LHCN-M2 (cell line): ENCODE measurements around the gene RAB3GAP2. TPM values are rescaled to one million over a fixed set of nuclear protein-coding genes. Genes with fewer than 3 reads are reported as not detected.
"Not testable (repeated sequence)": the region's sequence is repeated elsewhere in the genome, so short reads cannot be mapped to it uniquely, and the experiment has no call there.

Experiments used
- DNase-seq: peaks from one replicate; pipeline ENCODE4 v3.0.0-alpha.2; 2012; ENCODE audit warnings: low read depth
- total RNA-seq: library from RNA; depleted of rRNA; stranded (reverse); fragments of >200 nt; gene quantifications from 2 replicates; pipeline ENCODE4 v1.2.3, GENCODE V29; 2014

The RAB3GAP2 gene
- total RNA-seq, 1 experiment from 2014 or later: 21.6 TPM

- DNase-seq: not testable (repeated sequence)
These were observed 67.5 kb downstream of the RAB3GAP2 start for GRCh38 chr1:220204758-220205157.

DNA sequence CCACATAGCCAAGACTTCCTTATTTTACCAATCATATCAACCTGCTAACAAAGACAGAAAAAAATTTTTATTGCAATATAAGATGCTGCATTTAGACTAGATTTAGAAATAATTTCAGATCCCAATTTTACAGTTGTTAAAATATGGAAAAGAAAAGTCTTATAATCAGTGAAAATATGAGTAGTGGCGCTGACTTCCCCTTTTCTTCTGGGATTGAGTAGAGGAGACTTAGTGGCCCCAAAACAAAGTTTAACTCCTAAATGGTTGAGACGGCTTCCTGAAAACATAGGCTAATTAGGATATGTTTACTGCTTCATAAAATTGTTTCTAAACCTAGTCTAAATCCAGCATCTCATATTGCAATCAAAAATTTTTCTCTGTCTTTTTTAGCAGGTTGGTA lies 68.4 kb downstream of the RAB3GAP2 start:
- DNase-seq: no peak

GRCh38 chr1:220198186-220199005 lies 73.9 kb downstream of the RAB3GAP2 start:
- no peak for DNase-seq

DNA sequence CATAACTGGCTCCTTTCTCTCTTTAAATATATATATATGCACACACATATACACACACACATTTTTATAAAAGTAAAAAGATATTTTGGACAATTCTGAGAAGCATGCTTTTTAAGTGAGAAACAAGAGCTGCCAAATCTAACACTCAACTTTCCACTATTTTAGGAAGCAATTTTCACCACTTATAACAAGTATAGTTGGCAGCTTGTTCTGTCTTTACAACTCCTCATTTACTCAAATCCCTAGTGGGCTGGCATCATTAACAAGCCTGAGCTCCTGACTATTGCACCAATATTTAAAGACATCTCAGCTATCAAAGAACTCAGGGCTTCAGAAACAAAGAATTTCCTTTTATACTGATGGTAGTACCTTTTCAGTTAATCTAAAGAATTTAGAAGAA lies 76.6 kb downstream of the RAB3GAP2 start:
- no peak for DNase-seq

- peak; percentile 26 for DNase-seq
These were observed 82.4 kb downstream of the RAB3GAP2 start for GRCh38 chr1:220189750-220190347.

GRCh38 chr1:220188538-220188937 lies 83.7 kb downstream of the RAB3GAP2 start:
- DNase-seq: no peak

GRCh38 chr1:220186752-220187151 lies 85.5 kb downstream of the RAB3GAP2 start:
- no peak for DNase-seq

- DNase-seq: no peak
These were observed 87.7 kb downstream of the RAB3GAP2 start for GRCh38 chr1:220184506-220184905.

DNA sequence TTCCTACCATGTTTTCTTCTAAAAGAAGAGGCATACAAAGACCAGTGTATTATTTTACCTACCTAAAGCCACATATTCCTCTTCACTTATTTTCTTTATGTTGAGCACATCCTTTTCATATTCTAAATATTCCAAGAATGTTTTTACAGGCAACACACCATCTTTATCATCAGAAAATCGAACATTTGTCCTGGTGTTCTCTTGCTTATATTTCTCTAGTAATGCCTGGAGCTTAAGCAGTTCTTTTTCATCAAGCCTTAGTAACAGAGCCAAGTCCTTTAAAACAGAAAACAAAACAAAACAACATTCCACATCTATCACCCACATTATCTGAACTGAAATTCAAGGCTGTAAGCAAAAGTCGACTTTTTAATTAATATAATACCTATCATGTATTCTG lies 89.6 kb downstream of the RAB3GAP2 start:
- DNase-seq: peak; percentile 11

DNA sequence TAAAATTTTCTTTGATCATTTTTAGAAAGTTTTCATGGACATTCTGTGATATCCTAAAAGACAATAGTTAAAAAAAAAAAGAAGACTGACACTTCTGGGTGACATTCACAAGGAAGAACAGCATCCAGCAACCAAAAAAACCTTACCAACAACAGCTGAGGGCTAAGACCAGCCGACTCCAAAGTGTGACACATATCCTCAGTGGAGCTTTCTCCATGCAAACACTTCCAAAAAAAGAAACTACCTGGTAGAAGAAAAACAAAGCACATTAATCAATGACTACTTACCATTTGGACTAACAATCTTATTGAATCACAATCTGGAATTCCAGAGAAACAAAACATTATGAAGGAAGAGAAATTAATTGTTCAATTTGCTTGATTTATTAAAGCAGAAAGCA lies 90.1 kb downstream of the RAB3GAP2 start:
- peak; percentile 60 for DNase-seq

DNA sequence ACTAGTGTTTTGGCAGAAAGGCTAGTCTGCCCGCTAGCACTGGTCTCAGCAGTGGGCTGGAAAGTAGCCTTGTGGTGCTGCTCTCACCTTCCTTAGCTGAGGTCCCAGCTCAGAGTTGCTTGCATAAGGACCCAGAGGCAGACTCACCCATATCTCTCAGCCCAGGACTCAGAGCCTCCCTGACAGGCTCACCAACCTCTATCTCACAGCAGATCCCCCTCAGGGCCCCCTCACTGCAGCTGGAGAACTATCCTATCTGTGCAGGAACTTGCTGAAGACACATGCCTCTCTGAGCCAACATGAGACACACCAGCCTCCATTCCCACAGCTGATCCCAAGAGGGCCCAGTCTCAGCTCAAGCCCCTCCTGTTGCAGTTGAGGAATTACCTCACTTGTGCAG lies 95.7 kb downstream of the RAB3GAP2 start:
- no peak for DNase-seq

DNA sequence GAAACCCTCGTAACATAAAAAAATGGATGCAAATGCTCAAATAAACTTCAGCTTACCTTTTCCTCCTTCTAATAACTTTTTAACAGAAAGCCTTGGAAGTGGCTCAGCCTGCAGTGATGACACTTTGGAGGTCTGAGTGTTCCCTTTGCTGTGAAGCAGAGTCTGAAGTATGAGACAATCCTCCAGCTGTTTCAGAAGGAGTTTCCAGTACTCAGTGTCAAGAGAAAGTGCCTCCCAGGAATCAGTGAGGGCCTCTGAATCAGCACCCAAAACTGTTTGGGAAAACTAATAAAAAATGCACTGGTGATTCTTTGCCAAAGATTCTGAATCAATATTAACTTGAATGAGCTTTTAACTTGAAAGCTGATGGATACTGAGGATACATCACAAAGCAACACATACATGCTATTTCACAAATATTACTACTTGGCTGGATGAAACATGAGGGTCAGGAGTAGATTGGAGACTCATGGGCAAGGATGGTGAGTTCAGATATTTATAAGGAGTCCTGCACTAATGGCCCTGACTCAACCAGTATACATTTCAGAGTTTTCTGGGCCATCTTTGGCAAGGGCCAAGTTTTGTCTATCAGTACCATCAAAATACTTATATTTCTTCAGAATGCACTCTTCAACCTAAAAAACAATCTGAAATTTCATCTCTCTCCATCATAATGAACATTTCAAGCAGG lies 101.3 kb downstream of the RAB3GAP2 start:
- DNase-seq: peak; percentile 34

GRCh38 chr1:220169887-220170286 lies 102.4 kb downstream of the RAB3GAP2 start:
- DNase-seq: not testable (repeated sequence)

GRCh38 chr1:220166853-220167252 lies 105.4 kb downstream of the RAB3GAP2 start:
- DNase-seq: no peak

GRCh38 chr1:220164517-220164916 lies 107.7 kb downstream of the RAB3GAP2 start:
- no peak for DNase-seq

GRCh38 chr1:220164116-220164515 lies 108.1 kb downstream of the RAB3GAP2 start:
- peak; percentile 75 for DNase-seq

DNA sequence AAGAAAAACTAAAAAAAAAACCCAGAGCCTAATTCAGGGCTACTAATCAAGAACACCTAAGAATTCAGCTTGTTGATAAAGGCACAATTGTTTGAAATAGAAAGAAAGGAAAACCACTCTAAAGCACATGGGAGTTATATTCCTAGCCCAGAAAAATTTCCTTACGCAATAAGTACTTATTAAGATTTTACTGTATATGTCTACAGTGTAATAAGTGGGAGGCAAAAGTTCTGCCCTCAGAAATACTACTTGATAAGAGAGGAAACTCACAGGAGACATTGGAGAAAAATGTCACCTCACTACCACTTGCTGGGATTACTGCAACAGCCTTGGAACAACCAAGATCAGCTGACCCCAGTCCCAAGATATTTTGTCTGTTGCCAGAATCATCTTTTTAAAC lies 112.2 kb downstream of the RAB3GAP2 start:
- DNase-seq: no peak

GRCh38 chr1:220159041-220159440 lies 113.2 kb downstream of the RAB3GAP2 start:
- DNase-seq: no peak

- not testable (repeated sequence) for DNase-seq
These were observed 113.7 kb downstream of the RAB3GAP2 start for GRCh38 chr1:220158530-220158929.

DNA sequence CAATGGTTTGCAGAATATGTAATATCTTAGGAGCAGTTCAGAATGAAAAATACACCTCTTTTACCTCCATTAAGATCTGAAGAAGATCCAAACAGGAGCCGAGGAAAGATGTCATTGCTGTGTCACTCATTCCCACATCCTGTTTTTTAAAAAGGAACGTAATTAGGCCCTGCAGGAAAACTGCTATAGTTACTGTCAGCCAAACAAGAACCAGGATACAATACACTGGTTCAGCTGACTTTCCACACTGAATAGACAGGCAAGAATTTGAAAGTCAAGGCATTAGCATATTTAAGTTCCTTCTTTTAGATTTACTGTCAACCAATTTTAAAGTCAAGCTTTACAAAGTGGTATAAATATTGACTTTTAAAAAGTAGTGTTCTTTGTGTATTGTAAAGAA lies 114.5 kb downstream of the RAB3GAP2 start:
- DNase-seq: no peak

GRCh38 chr1:220156620-220157146 lies 115.6 kb downstream of the RAB3GAP2 start:
- no peak for DNase-seq

DNA sequence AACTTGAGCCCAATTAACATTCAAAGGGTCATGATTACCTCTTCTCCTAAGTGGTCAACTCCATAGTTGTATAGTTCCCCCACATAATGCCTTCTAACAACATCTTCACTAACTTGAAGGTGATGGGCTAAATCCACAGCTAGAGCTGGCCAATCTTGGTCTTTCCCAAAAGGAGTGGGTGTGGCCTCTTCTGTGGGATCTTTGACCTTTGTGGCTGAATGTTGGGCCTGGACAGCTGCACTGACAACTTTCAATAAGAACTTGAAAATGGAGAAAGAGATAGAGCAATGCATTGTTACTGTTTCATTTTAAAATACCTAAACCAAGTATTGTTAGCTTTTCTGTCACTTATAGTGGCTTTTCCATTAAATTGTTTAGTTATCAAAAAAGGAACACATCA lies 119.1 kb downstream of the RAB3GAP2 start:
- peak; percentile 61 for DNase-seq
